Measurements from ENCODE around the gene NCEH1.

Gene NCEH1

DNA sequence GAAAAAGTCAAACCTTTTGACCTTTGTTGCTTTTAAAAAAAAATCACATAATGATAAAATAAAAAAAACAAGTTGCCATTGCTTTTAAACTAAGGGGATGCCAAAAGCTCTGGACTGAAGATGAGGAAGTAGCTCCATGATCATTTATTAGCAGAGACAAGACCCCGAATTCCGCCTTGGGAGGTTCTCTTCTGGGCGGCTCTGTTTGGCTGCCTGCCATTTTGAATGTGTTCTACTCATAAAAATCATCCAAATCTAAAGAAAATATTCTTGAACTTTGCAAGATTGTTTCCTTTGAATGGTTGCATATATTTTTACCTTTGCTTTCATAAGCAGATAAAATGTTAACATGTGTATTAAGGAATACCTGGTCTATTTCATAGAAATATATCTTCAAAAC is 63.8 kb downstream of the NCEH1 start:
- H3K36me3 ChIP-seq (ENCODE audit: control insufficient read depth, insufficient read depth, low read length): no peaks in the 10 kb centered on the region
- H3K27ac ChIP-seq (ENCODE audit: low read depth, low read length): no peak overlapping the region

DNA sequence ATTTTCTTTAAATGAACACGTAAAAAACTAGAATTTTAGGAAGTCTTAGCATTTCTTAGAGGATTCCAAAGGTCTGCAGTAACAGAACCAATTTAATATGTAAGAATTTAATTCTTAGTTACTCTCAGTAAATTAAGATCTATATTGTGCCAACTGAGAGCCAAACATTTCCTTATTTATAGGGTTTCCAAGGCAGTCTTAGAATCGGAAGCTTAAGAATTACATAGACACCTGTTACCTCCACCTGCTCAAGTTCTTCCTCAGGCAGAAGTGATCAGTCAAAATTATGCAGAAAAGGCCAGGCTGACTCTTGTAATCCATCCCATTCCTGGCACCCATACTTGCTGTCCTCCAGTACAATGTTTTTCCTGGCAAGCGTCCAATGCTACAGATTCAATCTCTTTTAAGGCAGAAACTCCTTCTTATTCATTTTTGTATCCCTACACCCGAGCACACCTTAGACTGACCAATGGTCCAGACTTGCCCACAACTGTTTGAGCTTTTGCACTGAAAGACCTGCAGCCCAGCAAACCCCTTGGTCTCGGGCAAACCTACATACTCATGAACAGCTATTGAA is 64.3 kb downstream of the NCEH1 start:
- Histone ChIP-seq H3K4me3 (ENCODE audit: low read length) (no peak overlapping the region), H3K27me3 (ENCODE audit: control insufficient read depth, insufficient read depth, low read length) (no peaks in the 10 kb centered on the region), H3K4me1 (ENCODE audit: control insufficient read depth, insufficient read depth, low read length) (no peaks in the 10 kb centered on the region), H3K36me3 (ENCODE audit: control insufficient read depth, insufficient read depth, low read length) (no peaks in the 10 kb centered on the region), H3K27ac (ENCODE audit: low read depth, low read length) (no peak overlapping the region), H3K9ac (ENCODE audit: low read length) (no peak overlapping the region)

More for the DNA sequence above, 63.8 kb downstream of the NCEH1 start:
- no peak overlapping the region for H3K9ac ChIP-seq (ENCODE audit: low read length)
- no peaks in the 10 kb centered on the region for H3K27me3 ChIP-seq (ENCODE audit: control insufficient read depth, insufficient read depth, low read length)
- no peak overlapping the region for H3K4me3 ChIP-seq (ENCODE audit: low read length)
- no peaks in the 10 kb centered on the region for H3K4me1 ChIP-seq (ENCODE audit: control insufficient read depth, insufficient read depth, low read length)

DNA sequence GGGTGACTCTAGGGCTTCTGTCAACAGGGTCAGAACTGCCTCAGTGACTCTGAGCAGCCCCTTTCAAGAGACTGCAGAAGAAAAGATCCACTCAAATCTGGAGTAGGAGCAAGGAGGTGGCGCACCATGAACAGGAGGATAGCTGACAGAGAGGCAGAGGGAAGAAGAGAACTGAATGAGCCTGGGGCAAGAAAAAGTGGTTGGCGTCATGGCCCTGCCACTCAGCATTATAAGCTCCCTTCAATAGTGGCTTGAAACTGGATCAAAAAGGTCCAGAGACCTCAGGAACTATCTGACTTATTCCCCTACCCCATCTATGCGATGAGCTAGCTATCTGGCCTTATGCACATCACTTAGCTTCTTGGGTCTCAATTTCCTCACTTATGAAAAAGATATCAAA is 66.6 kb downstream of the NCEH1 start:
- no peak overlapping the region for H3K4me3 ChIP-seq (ENCODE audit: low read length)
- no peaks in the 10 kb centered on the region for H3K4me1 ChIP-seq (ENCODE audit: control insufficient read depth, insufficient read depth, low read length)
- H3K27ac ChIP-seq (ENCODE audit: low read depth, low read length): no peak overlapping the region
- no peaks in the 10 kb centered on the region for H3K27me3 ChIP-seq (ENCODE audit: control insufficient read depth, insufficient read depth, low read length)
- no peak overlapping the region for H3K9ac ChIP-seq (ENCODE audit: low read length)
- H3K36me3 ChIP-seq (ENCODE audit: control insufficient read depth, insufficient read depth, low read length): no peaks in the 10 kb centered on the region

DNA sequence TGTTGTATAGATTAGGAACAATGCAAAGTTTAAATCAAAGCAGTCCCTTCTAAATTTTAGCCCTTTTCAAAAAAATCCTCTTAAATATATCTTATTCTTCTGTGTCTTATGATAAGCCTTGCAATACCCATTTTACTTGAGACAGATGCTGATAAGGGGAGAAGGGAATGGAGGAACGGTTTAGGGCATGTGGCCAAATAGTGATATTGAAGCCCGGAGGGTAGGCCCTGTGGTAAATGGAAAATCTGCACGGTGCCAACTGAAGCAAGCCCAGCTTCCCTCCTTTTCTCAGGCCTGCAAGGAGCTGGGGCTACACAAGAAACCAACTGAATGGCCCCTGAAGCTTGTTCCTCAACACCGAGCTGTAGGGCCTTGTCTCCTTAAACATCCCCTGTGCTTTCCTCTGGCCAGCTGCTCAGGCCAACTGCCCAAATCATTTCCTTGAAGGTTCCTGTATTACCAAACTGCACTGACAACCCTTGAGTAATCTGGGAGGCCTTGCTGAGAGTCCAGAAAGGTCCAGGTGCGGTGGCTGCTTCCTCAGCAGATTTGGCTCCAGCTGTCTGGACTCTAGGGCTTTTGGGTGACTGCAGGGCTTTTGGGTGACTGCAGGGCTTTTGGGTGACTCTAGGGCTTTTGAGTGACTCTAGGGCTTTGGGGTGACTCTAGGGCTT is 67.2 kb downstream of the NCEH1 start:
- H3K9ac ChIP-seq (ENCODE audit: low read length): no peak overlapping the region
- H3K27ac ChIP-seq (ENCODE audit: low read depth, low read length): no peak overlapping the region
- H3K4me1 ChIP-seq (ENCODE audit: control insufficient read depth, insufficient read depth, low read length): no peaks in the 10 kb centered on the region
- no peaks in the 10 kb centered on the region for H3K36me3 ChIP-seq (ENCODE audit: control insufficient read depth, insufficient read depth, low read length)
- no peak overlapping the region for H3K4me3 ChIP-seq (ENCODE audit: low read length)
- no peaks in the 10 kb centered on the region for H3K27me3 ChIP-seq (ENCODE audit: control insufficient read depth, insufficient read depth, low read length)

DNA sequence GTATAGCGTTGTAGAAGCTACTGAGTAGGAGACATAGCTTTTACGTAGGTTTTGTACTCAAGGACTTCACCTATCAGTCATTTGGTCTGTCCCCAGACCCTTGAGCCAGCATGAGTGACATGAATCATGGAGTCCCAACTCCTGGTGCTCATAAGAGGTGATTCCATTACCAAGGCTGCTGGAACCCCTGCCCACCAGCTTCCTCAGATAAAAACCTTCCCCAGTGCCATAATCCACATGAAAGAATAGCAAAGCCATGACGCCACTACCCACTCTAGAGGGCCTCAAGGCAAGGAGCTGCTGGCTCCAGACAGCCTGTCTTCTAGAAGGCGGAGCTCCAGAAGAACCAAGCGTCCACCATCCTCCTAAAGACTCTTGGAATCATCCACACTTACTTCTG is 69.6 kb downstream of the NCEH1 start:
- H3K36me3 ChIP-seq (ENCODE audit: control insufficient read depth, insufficient read depth, low read length): no peaks in the 10 kb centered on the region
- H3K27ac ChIP-seq (ENCODE audit: low read depth, low read length): no peak overlapping the region
- no peak overlapping the region for H3K4me3 ChIP-seq (ENCODE audit: low read length)
- no peaks in the 10 kb centered on the region for H3K27me3 ChIP-seq (ENCODE audit: control insufficient read depth, insufficient read depth, low read length)
- H3K4me1 ChIP-seq (ENCODE audit: control insufficient read depth, insufficient read depth, low read length): no peaks in the 10 kb centered on the region
- H3K9ac ChIP-seq (ENCODE audit: low read length): no peak overlapping the region

DNA sequence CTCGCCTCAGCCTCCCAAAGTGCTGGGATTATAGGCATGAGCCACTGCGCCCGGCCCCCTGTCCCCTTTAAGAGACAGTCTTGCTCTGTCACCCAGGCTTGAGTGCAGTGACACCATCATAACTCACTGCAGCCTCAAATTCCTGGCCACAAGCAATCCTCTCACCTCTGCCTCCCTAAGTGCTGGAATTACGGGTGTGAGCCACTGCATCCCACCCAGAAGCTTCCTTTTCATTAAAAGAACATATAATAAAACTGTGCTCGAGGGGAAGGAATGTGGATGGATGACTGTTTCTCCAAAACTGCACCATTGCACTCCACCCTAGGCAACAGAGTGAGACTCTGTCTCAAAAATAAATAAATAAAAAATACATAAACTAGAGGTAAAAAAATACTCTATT is 70.1 kb downstream of the NCEH1 start:
- Histone ChIP-seq H3K27ac (ENCODE audit: low read depth, low read length) (no peak overlapping the region), H3K36me3 (ENCODE audit: control insufficient read depth, insufficient read depth, low read length) (no peaks in the 10 kb centered on the region)

DNA sequence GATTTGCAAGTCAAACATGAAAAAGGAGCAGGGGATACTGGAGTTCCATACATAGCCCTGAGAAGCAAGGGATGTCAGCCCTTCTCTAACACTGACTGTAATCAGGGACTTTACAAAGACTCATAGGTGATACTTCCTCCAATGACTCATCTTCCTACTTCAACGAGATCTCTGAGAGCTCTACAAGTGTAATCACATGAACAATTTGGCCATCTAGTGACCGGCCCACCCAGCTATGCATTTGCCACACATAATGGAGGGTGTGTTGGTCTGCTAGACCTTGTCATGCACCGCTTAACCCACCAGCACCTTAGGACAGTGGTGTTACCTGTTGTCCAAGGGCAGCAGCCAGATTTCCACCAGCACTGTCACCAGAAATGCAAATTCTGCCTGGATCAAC is 75.3 kb downstream of the NCEH1 start:
- Histone ChIP-seq H3K36me3 (ENCODE audit: control insufficient read depth, insufficient read depth, low read length) (no peaks in the 10 kb centered on the region), H3K4me3 (ENCODE audit: low read length) (no peak overlapping the region), H3K9ac (ENCODE audit: low read length) (no peak overlapping the region), H3K27ac (ENCODE audit: low read depth, low read length) (no peak overlapping the region), H3K27me3 (ENCODE audit: control insufficient read depth, insufficient read depth, low read length) (no peaks in the 10 kb centered on the region), H3K4me1 (ENCODE audit: control insufficient read depth, insufficient read depth, low read length) (peaks cover 6% of the 10 kb centered on the region)

More for the DNA sequence above, 70.1 kb downstream of the NCEH1 start:
- Histone ChIP-seq H3K4me1 (ENCODE audit: control insufficient read depth, insufficient read depth, low read length) (no peaks in the 10 kb centered on the region), H3K27me3 (ENCODE audit: control insufficient read depth, insufficient read depth, low read length) (no peaks in the 10 kb centered on the region), H3K9ac (ENCODE audit: low read length) (no peak overlapping the region), H3K4me3 (ENCODE audit: low read length) (no peak overlapping the region)

DNA sequence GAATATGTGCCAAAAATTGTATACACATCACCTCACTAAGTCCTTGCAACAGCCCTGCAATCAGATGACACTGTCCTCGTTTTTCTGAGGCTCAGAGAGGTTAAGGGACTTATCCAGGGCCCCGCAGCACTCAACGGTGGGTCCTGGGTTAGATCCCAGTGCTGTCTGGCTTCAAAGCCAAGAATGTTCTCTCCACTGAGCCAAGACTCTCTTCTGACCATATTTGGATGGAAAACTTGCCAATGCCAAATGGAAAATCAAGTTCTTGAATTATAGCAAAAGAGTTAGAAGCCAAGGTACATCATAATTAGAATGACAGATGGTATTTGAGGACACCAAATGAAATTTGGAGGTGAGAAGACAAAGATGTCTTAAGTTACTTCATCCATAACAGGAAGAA is 75.9 kb downstream of the NCEH1 start:
- Histone ChIP-seq H3K4me3 (ENCODE audit: low read length) (no peak overlapping the region), H3K4me1 (ENCODE audit: control insufficient read depth, insufficient read depth, low read length) (peaks cover 6% of the 10 kb centered on the region), H3K27me3 (ENCODE audit: control insufficient read depth, insufficient read depth, low read length) (no peaks in the 10 kb centered on the region), H3K36me3 (ENCODE audit: control insufficient read depth, insufficient read depth, low read length) (no peaks in the 10 kb centered on the region), H3K9ac (ENCODE audit: low read length) (no peak overlapping the region), H3K27ac (ENCODE audit: low read depth, low read length) (no peak overlapping the region)

DNA sequence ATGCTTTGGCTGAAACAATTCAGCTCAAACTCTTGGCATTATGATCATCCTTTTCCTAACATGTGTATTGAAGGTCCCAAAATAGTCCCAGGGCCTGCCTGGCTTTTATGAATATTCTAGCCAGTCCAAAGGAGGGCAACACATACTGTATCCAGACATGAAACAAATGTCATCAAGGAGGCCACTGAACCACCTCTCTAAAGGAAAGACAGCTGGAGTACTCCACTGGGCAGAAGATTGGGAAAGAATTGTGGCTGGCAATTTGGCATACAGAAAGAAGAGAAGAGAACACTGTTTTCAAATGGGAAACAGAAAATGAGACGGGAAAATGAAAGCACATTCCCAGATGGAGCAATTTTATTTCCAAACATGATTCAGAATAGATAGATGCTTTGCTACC is 80.6 kb downstream of the NCEH1 start:
- no peaks in the 10 kb centered on the region for H3K36me3 ChIP-seq (ENCODE audit: control insufficient read depth, insufficient read depth, low read length)
- peaks cover 6% of the 10 kb centered on the region for H3K4me1 ChIP-seq (ENCODE audit: control insufficient read depth, insufficient read depth, low read length)
- no peaks in the 10 kb centered on the region for H3K27me3 ChIP-seq (ENCODE audit: control insufficient read depth, insufficient read depth, low read length)
- H3K4me3 ChIP-seq (ENCODE audit: low read length): no peak overlapping the region
- peak overlapping the region; percentile 45 for H3K27ac ChIP-seq (ENCODE audit: low read depth, low read length)
- no peak overlapping the region for H3K9ac ChIP-seq (ENCODE audit: low read length)

DNA sequence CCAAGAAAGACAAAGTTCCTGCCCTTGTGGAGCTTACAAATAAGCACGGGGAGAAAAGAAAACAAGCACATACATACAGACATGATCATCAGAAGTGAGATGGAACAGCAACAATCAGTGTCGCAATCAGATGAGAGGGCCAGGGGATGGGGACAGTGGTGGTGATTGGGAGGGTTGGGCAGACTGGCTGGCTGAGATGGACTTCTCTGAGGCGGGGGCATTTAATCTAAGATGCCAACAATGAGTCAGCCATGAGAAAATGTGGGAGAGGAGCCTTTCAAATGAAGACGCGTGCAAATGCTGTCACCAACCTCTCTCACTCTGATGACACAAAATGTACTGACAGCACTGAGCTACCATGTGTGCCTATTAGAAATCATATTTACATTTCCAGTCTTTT is 81.4 kb downstream of the NCEH1 start:
- H3K4me3 ChIP-seq (ENCODE audit: low read length): no peak overlapping the region
- H3K4me1 ChIP-seq (ENCODE audit: control insufficient read depth, insufficient read depth, low read length): peaks cover 1% of the 10 kb centered on the region
- no peak overlapping the region for H3K27ac ChIP-seq (ENCODE audit: low read depth, low read length)
- no peaks in the 10 kb centered on the region for H3K27me3 ChIP-seq (ENCODE audit: control insufficient read depth, insufficient read depth, low read length)
- no peak overlapping the region for H3K9ac ChIP-seq (ENCODE audit: low read length)
- H3K36me3 ChIP-seq (ENCODE audit: control insufficient read depth, insufficient read depth, low read length): no peaks in the 10 kb centered on the region

DNA sequence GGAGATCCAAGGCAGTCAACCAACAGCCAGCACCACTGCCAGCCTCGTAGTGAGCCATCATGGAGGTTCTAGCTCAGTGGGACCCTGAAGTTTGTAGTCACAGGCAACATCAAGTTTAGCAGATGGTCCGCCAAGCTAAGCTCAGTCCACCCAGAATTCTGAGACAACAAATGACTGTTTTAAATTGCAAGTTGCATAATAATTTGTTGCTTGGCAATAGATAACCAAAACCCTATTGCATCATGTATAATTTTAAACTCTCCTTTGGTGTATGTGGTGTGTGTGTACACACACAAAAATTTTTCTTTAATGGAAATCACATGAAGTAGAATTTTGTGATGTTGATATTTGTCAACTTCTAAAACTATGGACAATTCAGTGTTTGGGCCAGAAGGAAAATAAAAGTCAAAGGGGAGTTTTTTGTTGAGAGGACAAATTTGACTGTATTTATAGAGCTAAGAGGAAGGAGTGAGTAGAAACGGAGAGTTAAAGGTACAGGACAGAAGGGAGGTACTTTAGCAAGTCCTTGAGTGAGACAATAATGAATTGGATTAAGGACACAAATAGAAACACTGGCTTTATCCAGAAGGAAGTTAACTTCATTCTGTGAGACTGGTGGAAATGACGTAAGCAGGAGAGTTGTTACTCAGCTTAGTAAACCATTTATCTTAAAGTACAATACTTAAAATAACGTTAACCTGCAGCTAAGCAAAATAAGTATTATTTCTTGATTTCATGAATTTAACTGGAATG is 83.6 kb downstream of the NCEH1 start:
- no peak overlapping the region for H3K4me3 ChIP-seq (ENCODE audit: low read length)
- H3K36me3 ChIP-seq (ENCODE audit: control insufficient read depth, insufficient read depth, low read length): no peaks in the 10 kb centered on the region
- H3K9ac ChIP-seq (ENCODE audit: low read length): no peak overlapping the region
- no peaks in the 10 kb centered on the region for H3K27me3 ChIP-seq (ENCODE audit: control insufficient read depth, insufficient read depth, low read length)
- no peak overlapping the region for H3K27ac ChIP-seq (ENCODE audit: low read depth, low read length)
- H3K4me1 ChIP-seq (ENCODE audit: control insufficient read depth, insufficient read depth, low read length): no peaks in the 10 kb centered on the region

DNA sequence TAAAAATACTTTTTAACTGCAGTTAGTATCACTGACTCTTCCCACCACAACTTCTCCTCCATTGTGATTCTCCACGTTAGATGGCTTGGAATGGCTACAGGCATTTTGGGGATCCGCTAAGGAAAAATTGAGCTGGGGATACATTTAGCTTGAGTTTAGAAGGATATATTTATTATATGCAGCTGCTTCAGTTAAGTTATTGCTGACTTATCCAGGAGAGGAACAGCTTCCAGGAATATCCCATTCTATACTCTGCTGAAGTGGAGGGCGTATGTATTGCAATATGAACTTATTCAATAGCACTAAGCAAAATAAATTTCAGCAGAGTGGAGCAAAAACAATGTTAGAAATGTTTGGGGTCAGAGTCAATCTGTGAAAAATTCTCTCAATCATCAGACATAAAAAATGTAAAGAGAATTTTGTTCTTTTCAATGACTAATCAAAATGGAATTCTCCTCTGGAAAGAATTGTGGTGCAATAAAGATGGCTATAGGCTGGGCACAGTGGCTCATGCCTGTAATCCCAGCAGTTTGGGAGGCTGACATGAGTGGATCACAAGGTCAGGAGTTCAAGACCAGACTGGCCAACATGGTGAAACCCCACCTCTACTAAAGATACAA is 84.7 kb downstream of the NCEH1 start:
- no peak overlapping the region for H3K9ac ChIP-seq (ENCODE audit: low read length)
- H3K4me1 ChIP-seq (ENCODE audit: control insufficient read depth, insufficient read depth, low read length): no peaks in the 10 kb centered on the region

More for the DNA sequence above, 84.7 kb downstream of the NCEH1 start:
- Histone ChIP-seq H3K27me3 (ENCODE audit: control insufficient read depth, insufficient read depth, low read length) (no peaks in the 10 kb centered on the region), H3K36me3 (ENCODE audit: control insufficient read depth, insufficient read depth, low read length) (no peaks in the 10 kb centered on the region), H3K4me3 (ENCODE audit: low read length) (no peak overlapping the region), H3K27ac (ENCODE audit: low read depth, low read length) (no peak overlapping the region)

Data from rectal smooth muscle tissue (tissue), 1 donor.